ENCODE results near the gene CD44. TPM values are rescaled to one million over a fixed set of nuclear protein-coding genes. Genes with fewer than 3 reads are reported as not detected.

The CD44 gene
- total and polyA plus RNA-seq, 2 donors (not counting 1 experiment from before 2014, with no cell fraction given), result 660 to 980 TPM

DNA sequence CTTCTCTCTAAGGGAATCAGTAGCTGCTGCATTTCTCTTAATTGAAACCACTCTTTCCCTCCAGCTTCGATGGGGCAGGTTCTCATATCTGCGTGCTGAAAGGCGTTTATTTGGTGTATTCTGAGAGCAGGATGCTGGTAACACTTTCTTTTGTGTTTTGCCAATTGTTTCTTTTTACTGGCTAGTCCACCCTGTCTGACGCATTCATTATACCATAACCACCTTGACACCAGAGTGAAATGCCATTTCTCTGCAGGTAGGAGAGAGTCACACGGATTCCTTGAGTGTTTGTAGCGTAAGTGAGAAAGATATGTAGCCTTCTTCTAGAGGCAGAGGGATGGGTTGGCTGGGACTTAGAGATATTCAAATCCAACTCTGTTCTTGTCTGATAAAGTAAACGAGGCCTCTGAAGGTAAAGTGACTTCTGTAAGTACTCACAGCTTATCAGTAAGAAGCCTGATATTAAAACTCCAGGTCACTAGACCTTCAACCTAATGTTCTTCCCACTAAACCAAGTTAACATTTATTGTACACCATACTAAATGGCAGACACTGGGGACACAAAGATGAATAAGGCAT, 21.4 kb downstream of the CD44 start:
- Histone ChIP-seq H3K27ac (ENCODE audit: insufficient read depth, low read length) (no peak overlapping the region), H3K4me3 (replicated peaks in 1 of 4; ENCODE audit: control extremely low read depth in 1 of 4, insufficient read depth in 1 of 4, low read depth in 3 of 4, low read length in 4 of 4) (no peak overlapping the region), H3K79me2 (ENCODE audit: control insufficient read depth, insufficient read depth, low read length) (peaks cover 100% of the 10 kb centered on the region), H3K4me1 (ENCODE audit: control insufficient read depth, extremely low read depth, insufficient read depth, low read length) (peaks cover 54% of the 10 kb centered on the region), H4K20me1 (ENCODE audit: control insufficient read depth, extremely low read depth, insufficient read depth, low read length) (peaks cover 6% of the 10 kb centered on the region), H3K27me3 (ENCODE audit: control insufficient read depth, insufficient read depth, low read length) (no peaks in the 10 kb centered on the region), H3K9ac (ENCODE audit: insufficient read depth, low read length) (no peak overlapping the region), H3K36me3 (ENCODE audit: control insufficient read depth, insufficient read depth, low read length) (peaks cover 2% of the 10 kb centered on the region), H3K4me2 (ENCODE audit: extremely low read depth, insufficient read depth, low read length) (no peak overlapping the region), H2AFZ (ENCODE audit: low read length) (no peak overlapping the region), H3K9me3 (ENCODE audit: control insufficient read depth, insufficient read depth, low read depth, low read length) (no peaks in the 10 kb centered on the region)
- no peak for DNase-seq (ENCODE audit: low read depth in 2 of 2)
- TF ChIP-seq EZH2 (IDR thresholded peaks at IDR 0.05; ENCODE audit: low read length, missing control alignments), result no peak
- TF ChIP-seq, protein P1, sequence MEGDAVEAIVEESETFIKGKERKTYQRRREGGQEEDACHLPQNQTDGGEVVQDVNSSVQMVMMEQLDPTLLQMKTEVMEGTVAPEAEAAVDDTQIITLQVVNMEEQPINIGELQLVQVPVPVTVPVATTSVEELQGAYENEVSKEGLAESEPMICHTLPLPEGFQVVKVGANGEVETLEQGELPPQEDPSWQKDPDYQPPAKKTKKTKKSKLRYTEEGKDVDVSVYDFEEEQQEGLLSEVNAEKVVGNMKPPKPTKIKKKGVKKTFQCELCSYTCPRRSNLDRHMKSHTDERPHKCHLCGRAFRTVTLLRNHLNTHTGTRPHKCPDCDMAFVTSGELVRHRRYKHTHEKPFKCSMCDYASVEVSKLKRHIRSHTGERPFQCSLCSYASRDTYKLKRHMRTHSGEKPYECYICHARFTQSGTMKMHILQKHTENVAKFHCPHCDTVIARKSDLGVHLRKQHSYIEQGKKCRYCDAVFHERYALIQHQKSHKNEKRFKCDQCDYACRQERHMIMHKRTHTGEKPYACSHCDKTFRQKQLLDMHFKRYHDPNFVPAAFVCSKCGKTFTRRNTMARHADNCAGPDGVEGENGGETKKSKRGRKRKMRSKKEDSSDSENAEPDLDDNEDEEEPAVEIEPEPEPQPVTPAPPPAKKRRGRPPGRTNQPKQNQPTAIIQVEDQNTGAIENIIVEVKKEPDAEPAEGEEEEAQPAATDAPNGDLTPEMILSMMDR (conservative IDR thresholded peaks at IDR 0.05 in 1 of 2, IDR thresholded peaks at IDR 0.05 in 1 of 2; ENCODE audit: low read depth in 1 of 2, low read length in 2 of 2), result no peak

DNA sequence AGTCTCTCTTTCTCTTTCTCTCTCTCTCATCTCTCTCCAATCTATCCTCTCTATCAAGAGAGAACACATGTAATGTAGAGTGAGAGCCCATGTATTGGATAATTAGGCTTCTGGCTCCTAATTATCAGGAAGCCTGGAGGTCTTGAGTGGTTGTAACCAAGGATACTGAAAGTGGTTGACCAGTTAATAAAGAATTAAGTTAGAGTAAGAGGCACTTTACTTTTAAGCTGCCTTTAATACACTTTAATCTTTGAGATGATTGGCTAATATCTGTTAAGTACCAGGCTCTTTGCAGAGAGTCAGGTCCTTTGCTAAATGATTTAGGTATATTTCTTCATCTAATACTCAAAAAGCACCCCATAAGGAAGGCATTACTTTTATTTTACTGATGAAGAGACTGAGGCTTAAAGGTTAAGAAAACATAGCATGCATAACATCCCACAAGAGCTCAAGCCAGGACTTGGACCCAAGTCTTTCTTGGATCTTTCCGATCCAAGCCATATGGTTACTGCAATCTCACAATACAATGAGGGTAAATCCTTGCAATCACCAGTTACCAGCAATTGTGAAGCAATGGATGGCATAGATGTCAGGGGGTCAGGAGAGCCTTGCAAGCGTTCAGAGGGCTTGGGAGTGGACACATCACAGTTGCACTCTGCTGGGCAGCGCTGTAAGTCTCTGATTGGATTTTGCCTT, 22.1 kb downstream of the CD44 start:
- Histone ChIP-seq H4K20me1 (ENCODE audit: control insufficient read depth, extremely low read depth, insufficient read depth, low read length) (peaks cover 6% of the 10 kb centered on the region), H3K9me3 (ENCODE audit: control insufficient read depth, insufficient read depth, low read depth, low read length) (no peaks in the 10 kb centered on the region), H3K36me3 (ENCODE audit: control insufficient read depth, insufficient read depth, low read length) (peaks cover 2% of the 10 kb centered on the region), H2AFZ (ENCODE audit: low read length) (no peak overlapping the region), H3K4me2 (ENCODE audit: extremely low read depth, insufficient read depth, low read length) (no peak overlapping the region), H3K4me1 (ENCODE audit: control insufficient read depth, extremely low read depth, insufficient read depth, low read length) (peaks cover 60% of the 10 kb centered on the region), H3K9ac (ENCODE audit: insufficient read depth, low read length) (no peak overlapping the region), H3K4me3 (replicated peaks in 1 of 4; ENCODE audit: control extremely low read depth in 1 of 4, insufficient read depth in 1 of 4, low read depth in 3 of 4, low read length in 4 of 4) (no peak overlapping the region), H3K27me3 (ENCODE audit: control insufficient read depth, insufficient read depth, low read length) (no peaks in the 10 kb centered on the region), H3K27ac (ENCODE audit: insufficient read depth, low read length) (peak overlapping the region; percentile 47), H3K79me2 (ENCODE audit: control insufficient read depth, insufficient read depth, low read length) (peaks cover 100% of the 10 kb centered on the region)
- no peak for TF ChIP-seq EZH2 (IDR thresholded peaks at IDR 0.05; ENCODE audit: low read length, missing control alignments)
- TF ChIP-seq, protein P1 (conservative IDR thresholded peaks at IDR 0.05 in 1 of 2, IDR thresholded peaks at IDR 0.05 in 1 of 2; ENCODE audit: low read depth in 1 of 2, low read length in 2 of 2), result no peak
- no peak for DNase-seq (ENCODE audit: low read depth in 2 of 2)

DNA sequence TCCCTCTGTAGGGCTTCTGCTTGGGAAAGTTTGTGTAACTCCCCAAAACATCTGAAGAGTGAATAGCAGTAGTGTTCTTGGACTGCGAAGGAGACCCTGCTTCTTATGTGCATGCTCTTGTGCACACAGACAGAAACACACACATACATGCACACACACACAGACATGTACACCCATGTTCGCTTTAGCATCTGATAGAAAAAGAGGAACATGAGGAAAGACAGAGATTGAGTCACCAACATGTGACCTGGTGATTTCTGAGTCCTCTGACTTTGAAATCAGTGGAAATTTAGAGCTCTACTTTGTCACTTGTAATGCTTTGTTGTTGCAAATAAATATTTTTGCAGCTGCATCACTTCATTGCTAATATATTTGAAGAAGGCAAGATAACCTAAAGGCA, 23.8 kb downstream of the CD44 start:
- Histone ChIP-seq H4K20me1 (ENCODE audit: control insufficient read depth, extremely low read depth, insufficient read depth, low read length) (peaks cover 5% of the 10 kb centered on the region), H3K27me3 (ENCODE audit: control insufficient read depth, insufficient read depth, low read length) (no peaks in the 10 kb centered on the region), H3K9me3 (ENCODE audit: control insufficient read depth, insufficient read depth, low read depth, low read length) (no peaks in the 10 kb centered on the region), H3K4me1 (ENCODE audit: control insufficient read depth, extremely low read depth, insufficient read depth, low read length) (peaks cover 68% of the 10 kb centered on the region), H3K36me3 (ENCODE audit: control insufficient read depth, insufficient read depth, low read length) (no peaks in the 10 kb centered on the region), H3K79me2 (ENCODE audit: control insufficient read depth, insufficient read depth, low read length) (peaks cover 100% of the 10 kb centered on the region), H2AFZ (ENCODE audit: low read length) (no peak overlapping the region), H3K4me2 (ENCODE audit: extremely low read depth, insufficient read depth, low read length) (no peak overlapping the region), H3K4me3 (replicated peaks in 1 of 4; ENCODE audit: control extremely low read depth in 1 of 4, insufficient read depth in 1 of 4, low read depth in 3 of 4, low read length in 4 of 4) (no peak overlapping the region), H3K27ac (ENCODE audit: insufficient read depth, low read length) (peak overlapping the region; percentile 87), H3K9ac (ENCODE audit: insufficient read depth, low read length) (no peak overlapping the region)
- peak in 1 of 2 donors; percentile 61 for DNase-seq (ENCODE audit: low read depth in 2 of 2)
- no peak for TF ChIP-seq EZH2 (IDR thresholded peaks at IDR 0.05; ENCODE audit: low read length, missing control alignments)
- TF ChIP-seq, protein P1 (conservative IDR thresholded peaks at IDR 0.05 in 1 of 2, IDR thresholded peaks at IDR 0.05 in 1 of 2; ENCODE audit: low read depth in 1 of 2, low read length in 2 of 2), result no peak
